H9 (cell line): ENCODE data around the gene TCEA3. TPM values are rescaled to one million over a fixed set of nuclear protein-coding genes. Genes with fewer than 3 reads are reported as not detected.

ENCODE experiments used
- DNase-seq: peaks from one replicate; pipeline ENCODE4 v3.0.0-alpha.2; 2017
- H2AFZ ChIP-seq: one replicate; pipeline ENCODE4 v1.6.1; 2013; ENCODE audit warnings: mild to moderate bottlenecking, low read length, control low read depth, moderate library complexity
- H2AK5ac ChIP-seq: 2 replicates; pipeline ENCODE4 v1.6.1; 2013; ENCODE audit warnings: low read length, control low read depth, mixed read lengths; ENCODE audit not compliant: insufficient read length
- H2BK120ac ChIP-seq: one replicate; pipeline ENCODE4 v1.6.1; 2013; ENCODE audit warnings: low read depth, mild to moderate bottlenecking, low read length, control low read depth, inconsistent platforms; ENCODE audit not compliant: poor library complexity, severe bottlenecking
- H2BK12ac ChIP-seq: 2 replicates; pipeline ENCODE4 v1.6.1; 2013; ENCODE audit warnings: low read length, control low read depth, mixed read lengths, low read depth; ENCODE audit not compliant: insufficient read length
- H2BK15ac ChIP-seq: 2 replicates; pipeline ENCODE4 v1.6.1; 2013; ENCODE audit warnings: low read depth, low read length, control low read depth
- H2BK20ac ChIP-seq: one replicate; pipeline ENCODE4 v1.6.1; 2013; ENCODE audit warnings: low read depth, mild to moderate bottlenecking, low read length, control low read depth, inconsistent platforms; ENCODE audit not compliant: poor library complexity, severe bottlenecking
- H2BK5ac ChIP-seq: 2 replicates; pipeline ENCODE4 v1.6.1; 2013; ENCODE audit warnings: low read length, control low read depth, mixed read lengths; ENCODE audit not compliant: insufficient read length
- H3K14ac ChIP-seq: 2 replicates; pipeline ENCODE4 v1.6.1; 2013; ENCODE audit warnings: low read length, control low read depth; ENCODE audit not compliant: insufficient read depth
- H3K18ac ChIP-seq: 2 replicates; pipeline ENCODE4 v1.6.1; 2013; ENCODE audit warnings: low read depth, mild to moderate bottlenecking, mixed read lengths, low read length, control low read depth; ENCODE audit not compliant: insufficient read length
- H3K23ac ChIP-seq: 2 replicates; pipeline ENCODE4 v1.6.1; 2013; ENCODE audit warnings: low read length, control low read depth, mixed read lengths, low read depth; ENCODE audit not compliant: insufficient read length
- H3K23me2 ChIP-seq: 2 replicates; pipeline ENCODE4 v1.6.1; 2013; ENCODE audit warnings: low read depth, mild to moderate bottlenecking, mixed read lengths, low read length, control low read depth; ENCODE audit not compliant: insufficient read length, poor library complexity, severe bottlenecking
- H3K27ac ChIP-seq: 2 replicates; pipeline ENCODE4 v1.5.1; 2013; ENCODE audit warnings: low read length, control low read depth, mixed read lengths, low read depth; ENCODE audit not compliant: insufficient read length
- H3K27me3 ChIP-seq: 2 replicates; pipeline ENCODE4 v1.6.1; 2013; ENCODE audit warnings: low read length, control low read depth, inconsistent platforms; ENCODE audit not compliant: insufficient read depth
- H3K4ac ChIP-seq: 2 replicates; pipeline ENCODE4 v1.6.1; 2013; ENCODE audit warnings: low read depth, mild to moderate bottlenecking, control low read depth, inconsistent platforms, low read length, moderate library complexity
- H3K4me1 ChIP-seq: 2 replicates; pipeline ENCODE4 v1.6.1; 2013; ENCODE audit warnings: low read length, control low read depth, inconsistent platforms; ENCODE audit not compliant: insufficient read depth
- H3K4me2 ChIP-seq: 2 replicates; pipeline ENCODE4 v1.6.1; 2013; ENCODE audit warnings: low read length, control low read depth, mixed read lengths; ENCODE audit not compliant: insufficient read length, insufficient read depth
- H3K56ac ChIP-seq: 2 replicates; pipeline ENCODE4 v1.6.1; 2013; ENCODE audit warnings: low read depth, mild to moderate bottlenecking, mixed read lengths, low read length, control low read depth; ENCODE audit not compliant: insufficient read length
- H3K79me1 ChIP-seq: 2 replicates; pipeline ENCODE4 v1.6.1; 2013; ENCODE audit warnings: low read depth, mild to moderate bottlenecking, moderate library complexity, low read length, control low read depth, inconsistent platforms; ENCODE audit not compliant: insufficient read depth, poor library complexity, severe bottlenecking
- H3K79me2 ChIP-seq: 2 replicates; pipeline ENCODE4 v1.6.1; 2013; ENCODE audit warnings: low read length, control low read depth, inconsistent platforms; ENCODE audit not compliant: insufficient read depth
- H3K9ac ChIP-seq: 2 replicates; pipeline ENCODE4 v1.6.1; 2013; ENCODE audit warnings: low read length, control low read depth, mixed read lengths; ENCODE audit not compliant: insufficient read length; ENCODE audit errors: extremely low read depth
- H3K9me3 ChIP-seq: one replicate; pipeline ENCODE4 v1.6.1; 2013; ENCODE audit warnings: low read depth, low read length, inconsistent platforms; ENCODE audit not compliant: control insufficient read depth
- H3T11ph ChIP-seq: one replicate; pipeline ENCODE4 v1.6.1; 2013; ENCODE audit warnings: mild to moderate bottlenecking, low read length, control low read depth, inconsistent platforms
- H4K20me1 ChIP-seq: one replicate; pipeline ENCODE4 v1.6.1; 2013; ENCODE audit not compliant: control insufficient read depth, insufficient read length, insufficient read depth
- H4K5ac ChIP-seq: 2 replicates; pipeline ENCODE4 v1.6.1; 2013; ENCODE audit warnings: low read depth, mild to moderate bottlenecking, mixed read lengths, low read length, control low read depth; ENCODE audit not compliant: insufficient read length
- H4K8ac ChIP-seq: replicated peaks from 2 replicates; pipeline ENCODE4 v1.6.1; 2013; ENCODE audit warnings: low read length, control low read depth, mixed read lengths, low read depth; ENCODE audit not compliant: insufficient read length
- H4K91ac ChIP-seq: 2 replicates; pipeline ENCODE4 v1.6.1; 2013; ENCODE audit warnings: low read depth, mild to moderate bottlenecking, moderate library complexity, mixed read lengths, low read length, control low read depth; ENCODE audit not compliant: insufficient read length
- H3K27ac Mint-ChIP-seq, 3 experiments: 2 replicates in 2 of 3; 3 replicates in 1 of 3; pipeline ENCODE4 v1.8.0; 2020 to 2021; ENCODE audit warnings: mixed read lengths in 3 of 3, mild to moderate bottlenecking in 1 of 3, moderate library complexity in 1 of 3
- H3K27me3 Mint-ChIP-seq: 2 replicates; pipeline ENCODE4 v1.8.0; 2021; ENCODE audit warnings: low read depth, mild to moderate bottlenecking, moderate library complexity, mixed read lengths
- H3K36me3 Mint-ChIP-seq, 3 experiments: 2 replicates in 2 of 3; 3 replicates in 1 of 3; pipeline ENCODE4 v1.8.0; 2020 to 2021; ENCODE audit warnings: low read depth in 3 of 3, mixed read lengths in 3 of 3; ENCODE audit not compliant: insufficient read depth in 1 of 3
- H3K4me1 Mint-ChIP-seq, 2 experiments: 2 replicates each; pipeline ENCODE4 v1.8.0; 2020; ENCODE audit warnings: mixed read lengths in 2 of 2
- H3K4me3 Mint-ChIP-seq, 2 experiments: 2 replicates in 1 of 2; 3 replicates in 1 of 2; pipeline ENCODE4 v1.8.0; 2020 to 2021; ENCODE audit warnings: mild to moderate bottlenecking in 2 of 2, mixed read lengths in 2 of 2, moderate library complexity in 1 of 2
- H3K9me3 Mint-ChIP-seq, 2 experiments: 2 replicates in 1 of 2; 3 replicates in 1 of 2; pipeline ENCODE4 v1.8.0; 2020; ENCODE audit warnings: mild to moderate bottlenecking in 2 of 2, mixed read lengths in 2 of 2, moderate library complexity in 1 of 2
- CTCF ChIP-seq: fragments of 200-600 bp; sonication (generic); conservative IDR thresholded peaks from 3 replicates; pipeline ENCODE4 v1.8.0; 2021; ENCODE audit warnings: antibody characterized with exemption, mild to moderate bottlenecking
- WGBS: extraction: QIAGEN DNeasy Blood & Tissue Kit; methylation state at CpG from one replicate; pipeline ENCODE4 v1.1.7; 2013; ENCODE audit warnings: missing lambda C conversion rate, low lambda C conversion rate, mixed read lengths; ENCODE audit not compliant: insufficient read length; ENCODE audit errors: extremely low coverage; 5-methylcytosine and 5-hydroxymethylcytosine counted together
- total RNA-seq: library from RNA; stranded (reverse); gene quantifications from 2 replicates; pipeline ENCODE4 v1.2.1, GENCODE V29; 2021

The TCEA3 gene
- total RNA-seq, 1 experiment from 2014 or later: 0.37 TPM

- peaks cover 0 to 7% of the 10 kb centered on the region in 2 experiments; a peak in 2 of 4 replicates for H3K4me1 Mint-ChIP-seq
- no peak overlapping the region for H2BK12ac ChIP-seq
- H3K18ac ChIP-seq: no peak overlapping the region
- H2BK5ac ChIP-seq: no peak overlapping the region
- no peak overlapping the region for H3T11ph ChIP-seq
- no peak overlapping the region for H3K27ac ChIP-seq
- H3K79me2 ChIP-seq: no peaks in the 10 kb centered on the region
- H3K4me2 ChIP-seq: no peak overlapping the region
- no peak for DNase-seq
- no peak overlapping the region for H4K8ac ChIP-seq
- no peak overlapping the region for H3K4me3 Mint-ChIP-seq
- no peak overlapping the region for H2BK120ac ChIP-seq
- H3K79me1 ChIP-seq: no peaks in the 10 kb centered on the region
- H3K9me3 Mint-ChIP-seq: no peaks in the 10 kb centered on the region
- no peak overlapping the region for H3K56ac ChIP-seq
- H2AFZ ChIP-seq: no peak overlapping the region
- no peaks in the 10 kb centered on the region for H3K9me3 ChIP-seq
- no peaks in the 10 kb centered on the region; the same call in 1 of the 2 replicates for H3K27me3 Mint-ChIP-seq
- H3K27ac Mint-ChIP-seq: no peak overlapping the region; a peak in 1 of 7 replicates
- H2BK20ac ChIP-seq: no peak overlapping the region
- H4K5ac ChIP-seq: no peak overlapping the region
- no peaks in the 10 kb centered on the region; a peak in 1 of 7 replicates for H3K36me3 Mint-ChIP-seq
- no peak overlapping the region for H2AK5ac ChIP-seq
- no peaks in the 10 kb centered on the region for H4K20me1 ChIP-seq
- H3K23ac ChIP-seq: no peak overlapping the region
- H3K14ac ChIP-seq: no peak overlapping the region
- no peaks in the 10 kb centered on the region for H3K23me2 ChIP-seq
- no peak overlapping the region for H3K9ac ChIP-seq
- TF ChIP-seq CTCF: no peak
- no peaks in the 10 kb centered on the region for H3K4me1 ChIP-seq
- no peak overlapping the region for H4K91ac ChIP-seq
- no peak overlapping the region for H3K4ac ChIP-seq
- H2BK15ac ChIP-seq: no peak overlapping the region
- H3K27me3 ChIP-seq: no peaks in the 10 kb centered on the region
- WGBS: no CpG with 5 or more reads among the region's 5 CpGs
These were observed 44.9 kb upstream of the TCEA3 start for GRCh38 chr1:23469372-23469982.
